Calu3 (cell line): ENCODE measurements around the gene U2AF1L4. TPM values are rescaled to one million over a fixed set of nuclear protein-coding genes. Genes with fewer than 3 reads are reported as not detected.

ENCODE experiments used
- BruUV-seq: library from RNA; stranded (reverse); fragments of 400-500 nt; replicated peaks from 2 replicates; lab custom pipeline; 2021; lab: Mats Ljungman, UMichigan
- CTCF ChIA-PET: fragments of 300-600 bp; sonication (Branson Sonifier 250); formaldehyde crosslinking; loops from one replicate; lab custom pipeline; 2022; ENCODE audit warnings: antibody characterized with exemption; lab: Charles Lee
- DNase-seq: peaks from one replicate; pipeline ENCODE4 v3.0.0; 2022
- H3K27ac Mint-ChIP-seq: one replicate; pipeline ENCODE4 v1.8.0; 2022; ENCODE audit warnings: mixed read lengths; ENCODE audit not compliant: unreplicated experiment
- H3K27me3 Mint-ChIP-seq: one replicate; pipeline ENCODE4 v1.8.0; 2022; ENCODE audit warnings: mixed read lengths; ENCODE audit not compliant: unreplicated experiment
- H3K36me3 Mint-ChIP-seq: one replicate; pipeline ENCODE4 v1.8.0; 2022; ENCODE audit warnings: mild to moderate bottlenecking, moderate library complexity, mixed read lengths; ENCODE audit not compliant: insufficient read depth, unreplicated experiment
- H3K4me1 Mint-ChIP-seq: one replicate; pipeline ENCODE4 v1.8.0; 2022; ENCODE audit warnings: mild to moderate bottlenecking, low read depth, mixed read lengths; ENCODE audit not compliant: unreplicated experiment
- H3K4me3 Mint-ChIP-seq: one replicate; pipeline ENCODE4 v1.8.0; 2022; ENCODE audit warnings: mild to moderate bottlenecking, low read depth, moderate library complexity, mixed read lengths; ENCODE audit not compliant: unreplicated experiment
- H3K9me3 Mint-ChIP-seq: one replicate; pipeline ENCODE4 v1.8.0; 2022; ENCODE audit warnings: low read depth, mixed read lengths; ENCODE audit not compliant: unreplicated experiment
- intact Hi-C: fragments of 100-400 bp; cut with micrococcal nuclease; formaldehyde crosslinking; loops from one replicate; pipeline ENCODE4 v1.10.0; 2022; ENCODE audit not compliant: unreplicated experiment
- total RNA-seq: library from RNA; stranded (reverse); gene quantifications from 2 replicates; pipeline ENCODE4 v1.2.3, GENCODE V29; 2022
- TF ChIP-seq, protein P1 (sequence below): fragments of 200-600 bp; IDR thresholded peaks from one replicate; pipeline ENCODE4 v1.8.0; 2022; ENCODE audit warnings: antibody characterized with exemption; ENCODE audit not compliant: unreplicated experiment

U2AF1L4 gene
- total RNA-seq, 1 experiment from 2014 or later = 16.2 TPM

DNA sequence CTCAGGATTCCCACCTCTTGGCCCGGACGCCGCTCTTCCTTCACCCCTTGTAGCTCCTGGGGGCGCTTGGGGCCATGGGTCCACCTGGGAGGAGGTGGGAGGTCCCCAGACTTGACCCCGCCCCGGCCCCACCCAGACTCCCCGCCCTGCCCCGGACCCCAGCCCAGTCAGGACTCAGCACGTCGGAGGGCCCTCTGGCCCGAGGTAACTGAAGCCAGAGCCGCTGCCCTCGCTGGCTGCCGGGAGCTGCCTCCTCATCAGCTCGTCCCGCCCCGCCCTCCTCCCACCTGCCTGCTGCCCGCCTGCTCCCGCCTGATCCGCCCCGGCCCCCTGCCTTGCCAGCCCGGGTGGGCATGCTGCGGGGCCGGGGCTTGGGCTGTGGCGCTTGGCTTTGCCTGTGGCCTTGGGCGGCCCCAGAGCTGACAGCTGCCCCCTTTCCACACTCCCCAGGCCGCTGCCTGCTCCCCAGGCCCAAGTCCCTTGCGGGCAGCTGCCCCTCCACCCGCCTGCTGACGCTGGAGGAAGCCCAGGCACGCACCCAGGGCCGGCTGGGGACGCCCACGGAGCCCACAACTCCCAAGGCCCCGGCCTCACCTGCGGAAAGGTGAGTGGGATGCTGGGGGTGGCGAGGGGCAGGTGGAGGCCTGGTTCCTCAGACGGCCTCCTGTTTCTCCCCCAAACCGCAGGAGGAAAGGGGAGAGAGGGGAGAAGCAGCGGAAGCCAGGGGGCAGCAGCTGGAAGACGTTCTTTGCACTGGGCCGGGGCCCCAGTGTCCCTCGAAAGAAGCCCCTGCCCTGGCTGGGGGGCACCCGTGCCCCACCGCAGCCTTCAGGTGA is 39.5 kb upstream of the U2AF1L4 start:
- Mint-ChIP-seq H3K36me3 (no peaks in the 10 kb centered on the region), H3K4me1 (peaks cover 8% of the 10 kb centered on the region), H3K27me3 (no peaks in the 10 kb centered on the region), H3K27ac (no peak overlapping the region), H3K4me3 (no peak overlapping the region), H3K9me3 (no peaks in the 10 kb centered on the region)
- no TSS peak for BruUV-seq
- DNase-seq = no peak
- intact Hi-C loops = no loop called here
- CTCF ChIA-PET = interaction anchor here (0.6 kb wide), 1 partner anchor 786 kb away, joined by 3 read pairs; no protein-coding TSS in a partner anchor
- TF ChIP-seq, protein P1, sequence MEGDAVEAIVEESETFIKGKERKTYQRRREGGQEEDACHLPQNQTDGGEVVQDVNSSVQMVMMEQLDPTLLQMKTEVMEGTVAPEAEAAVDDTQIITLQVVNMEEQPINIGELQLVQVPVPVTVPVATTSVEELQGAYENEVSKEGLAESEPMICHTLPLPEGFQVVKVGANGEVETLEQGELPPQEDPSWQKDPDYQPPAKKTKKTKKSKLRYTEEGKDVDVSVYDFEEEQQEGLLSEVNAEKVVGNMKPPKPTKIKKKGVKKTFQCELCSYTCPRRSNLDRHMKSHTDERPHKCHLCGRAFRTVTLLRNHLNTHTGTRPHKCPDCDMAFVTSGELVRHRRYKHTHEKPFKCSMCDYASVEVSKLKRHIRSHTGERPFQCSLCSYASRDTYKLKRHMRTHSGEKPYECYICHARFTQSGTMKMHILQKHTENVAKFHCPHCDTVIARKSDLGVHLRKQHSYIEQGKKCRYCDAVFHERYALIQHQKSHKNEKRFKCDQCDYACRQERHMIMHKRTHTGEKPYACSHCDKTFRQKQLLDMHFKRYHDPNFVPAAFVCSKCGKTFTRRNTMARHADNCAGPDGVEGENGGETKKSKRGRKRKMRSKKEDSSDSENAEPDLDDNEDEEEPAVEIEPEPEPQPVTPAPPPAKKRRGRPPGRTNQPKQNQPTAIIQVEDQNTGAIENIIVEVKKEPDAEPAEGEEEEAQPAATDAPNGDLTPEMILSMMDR = no peak

DNA sequence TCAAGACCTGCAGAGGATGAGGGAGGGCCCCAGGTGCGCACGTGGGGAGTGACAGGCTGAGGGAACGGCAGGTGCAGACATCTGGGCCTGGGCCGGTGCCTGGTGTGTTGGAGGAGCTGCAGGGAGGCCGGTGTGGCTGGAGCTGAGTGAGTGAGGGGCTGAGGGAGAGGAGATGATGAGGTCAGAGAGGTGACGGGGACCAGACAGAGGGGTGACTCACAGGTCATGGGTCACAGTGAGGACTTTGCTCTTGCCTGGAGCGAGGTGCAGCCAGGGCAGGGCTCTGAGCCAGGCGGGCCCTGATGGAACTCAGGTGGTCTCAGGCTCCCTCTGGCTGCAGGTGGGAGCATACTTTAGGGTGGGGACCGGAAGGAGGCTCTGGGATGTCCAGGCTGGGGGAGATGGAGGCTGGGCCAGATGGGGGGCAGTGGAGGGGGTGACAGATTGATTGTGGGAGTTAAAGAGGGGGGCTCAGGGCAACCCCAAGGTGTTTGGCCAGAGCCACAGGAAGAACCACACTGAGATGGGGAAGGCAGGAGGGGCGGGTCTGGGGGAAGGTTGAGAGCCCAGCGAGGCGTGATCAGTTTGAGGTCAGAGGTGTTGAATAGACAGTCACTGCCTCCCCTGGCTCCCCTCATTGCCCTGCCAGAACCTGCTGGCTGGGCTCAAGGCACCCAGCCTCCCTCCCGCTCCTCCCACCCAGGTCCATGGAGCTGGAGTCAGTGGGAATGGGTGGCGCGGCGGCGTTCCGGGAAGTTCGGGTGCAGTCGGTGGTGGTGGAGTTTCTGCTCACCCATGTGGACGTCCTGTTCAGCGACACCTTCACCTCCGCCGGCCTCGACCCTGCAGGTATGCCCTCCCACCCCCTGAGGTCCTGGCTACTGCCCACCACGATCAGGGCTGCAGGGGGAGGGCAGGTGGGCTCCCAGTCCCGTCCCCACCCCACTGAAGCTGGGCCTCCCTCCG is 38.5 kb upstream of the U2AF1L4 start:
- intact Hi-C loops = no loop called here

DNA sequence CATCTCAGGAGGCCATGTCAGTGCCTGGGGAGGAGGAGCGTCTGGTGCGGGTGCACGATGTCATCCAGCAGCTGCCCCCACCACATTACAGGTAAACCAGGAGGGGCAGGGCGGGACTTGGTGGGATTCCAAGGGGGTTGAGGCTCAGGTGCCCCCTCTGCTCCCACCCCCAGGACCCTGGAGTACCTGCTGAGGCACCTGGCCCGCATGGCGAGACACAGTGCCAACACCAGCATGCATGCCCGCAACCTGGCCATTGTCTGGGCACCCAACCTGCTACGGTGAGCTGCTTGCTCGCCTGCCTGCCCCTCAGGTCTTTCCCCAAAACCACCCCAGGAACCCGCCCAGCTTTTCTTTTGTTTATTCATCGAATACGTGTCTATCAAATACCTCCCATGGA is 37.4 kb upstream of the U2AF1L4 start:
- intact Hi-C loops = no loop called here
- TF ChIP-seq, protein P1 = no peak
- CTCF ChIA-PET = no interaction called here
- no peak for DNase-seq
- Mint-ChIP-seq H3K4me1 (peaks cover 8% of the 10 kb centered on the region), H3K27me3 (no peaks in the 10 kb centered on the region), H3K27ac (no peak overlapping the region), H3K9me3 (no peaks in the 10 kb centered on the region), H3K4me3 (no peak overlapping the region), H3K36me3 (no peaks in the 10 kb centered on the region)
- no TSS peak for BruUV-seq

More for the DNA sequence above, 38.5 kb upstream of the U2AF1L4 start:
- Mint-ChIP-seq H3K36me3 (no peaks in the 10 kb centered on the region), H3K4me3 (no peak overlapping the region), H3K4me1 (peaks cover 8% of the 10 kb centered on the region), H3K9me3 (no peaks in the 10 kb centered on the region), H3K27ac (no peak overlapping the region), H3K27me3 (no peaks in the 10 kb centered on the region)
- TF ChIP-seq, protein P1 = no peak
- DNase-seq = no peak
- CTCF ChIA-PET = interaction anchor here (0.6 kb wide), 1 partner anchor 787 kb away, joined by 3 read pairs; no protein-coding TSS in a partner anchor
- no TSS peak for BruUV-seq

DNA sequence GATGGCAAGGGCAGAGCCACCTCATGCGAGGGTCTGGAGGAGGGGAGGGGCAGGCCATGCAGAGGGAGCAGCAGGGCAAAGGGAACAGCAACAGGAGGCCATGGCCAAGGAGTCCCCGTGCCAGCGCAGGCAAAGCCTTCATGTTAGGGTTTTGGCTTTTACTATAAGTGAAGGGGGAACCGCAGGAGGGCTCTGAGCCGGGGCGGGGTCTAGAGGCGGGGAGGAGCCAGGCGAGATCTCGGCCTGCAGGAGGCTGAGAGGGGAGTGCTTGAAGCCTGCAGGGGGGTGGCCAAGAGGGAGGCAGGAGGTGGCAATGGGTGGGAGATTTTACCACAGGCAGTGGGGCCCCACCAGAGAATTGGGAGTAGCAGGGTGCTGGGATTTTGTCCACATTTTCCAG is 36.4 kb upstream of the U2AF1L4 start:
- TF ChIP-seq, protein P1 = no peak
- Mint-ChIP-seq H3K4me1 (peaks cover 8% of the 10 kb centered on the region), H3K27me3 (no peaks in the 10 kb centered on the region), H3K27ac (no peak overlapping the region), H3K4me3 (no peak overlapping the region), H3K9me3 (no peaks in the 10 kb centered on the region), H3K36me3 (no peaks in the 10 kb centered on the region)
- CTCF ChIA-PET = no interaction called here
- intact Hi-C loops = no loop called here
- DNase-seq = no peak
- no TSS peak for BruUV-seq
